ENCODE results near the gene RRAS2.

GRCh38 chr11:14312736-14313438 is 46.1 kb downstream of the RRAS2 start:
- TF ChIP-seq CTCF (IDR thresholded peaks at IDR 0.05): no peak
- TF ChIP-seq POLR2A (IDR thresholded peaks at IDR 0.05): no peak
- no peak for TF ChIP-seq EP300 (IDR thresholded peaks at IDR 0.05)

Measured in gastroesophageal sphincter (tissue), 3 donors.